ENCODE results near the gene MVB12B. TPM values are rescaled to one million over a fixed set of nuclear protein-coding genes. Genes with fewer than 3 reads are reported as not detected.

MVB12B gene
- total RNA-seq, 4 donors from 2014 or later = 15.7 to 27.3 (median 22.7) TPM

DNA sequence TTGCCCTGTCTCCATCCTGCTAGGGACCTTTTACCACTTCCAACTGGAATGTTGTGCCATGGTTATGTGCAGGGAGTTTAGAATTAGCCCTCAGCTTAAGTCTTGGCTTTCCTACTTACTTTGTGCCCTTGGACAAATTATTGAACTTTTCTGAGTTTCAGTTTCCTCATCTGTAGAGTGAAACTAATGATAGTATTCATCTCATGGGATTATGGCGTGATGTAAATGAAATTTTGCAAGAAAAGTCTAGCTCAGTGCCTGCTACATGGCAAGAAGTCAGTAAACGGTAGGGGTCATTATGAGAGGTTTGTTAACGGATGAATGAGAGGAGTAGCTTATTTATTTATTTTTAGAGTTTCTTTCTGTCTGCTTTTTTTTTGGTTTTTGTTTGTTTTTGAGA, 1.8 kb downstream of the MVB12B start:
- intact Hi-C loops (cut with DNase I; ENCODE audit: low total_unique reads) (no loop called here), in situ Hi-C loops (cut with MboI; ENCODE audit: low pct_ligation_motif_present in 1 of 4, low pct_unique_long_range_greater_than_20kb in 1 of 4, low sequenced_read_pairs in 3 of 4) (loop anchor here in 1 of 4 donors (10.0 kb wide), 1 partner anchor 56 kb away; no protein-coding TSS in a partner anchor)
- WGBS, 2 donors (ENCODE audit: low coverage in 1 of 2) = 73 to 85% methylated on average over 3 of the region's 3 CpGs
- Histone ChIP-seq H3K27me3 (no peaks in the 10 kb centered on the region), H3K27ac (peak overlapping the region; percentile 80 to 91 (median 82)), H3K4me3 (peak overlapping the region in 1 of 4 donors; percentile 3), H3K36me3 (no peaks in the 10 kb centered on the region), H3K4me1 (peaks cover 0 to 28% (median 16%) of the 10 kb centered on the region in 4 donors), H3K9me3 (peaks cover 9 to 12% of the 10 kb centered on the region in 2 donors)
- DNase-seq = no peak
- TF ChIP-seq EP300 (IDR thresholded peaks at IDR 0.05; ENCODE audit: low read depth) (no peak), POLR2A (IDR thresholded peaks at IDR 0.05) (no peak), POLR2AphosphoS5 (IDR thresholded peaks at IDR 0.05) (no peak)
- TF ChIP-seq, protein P1, sequence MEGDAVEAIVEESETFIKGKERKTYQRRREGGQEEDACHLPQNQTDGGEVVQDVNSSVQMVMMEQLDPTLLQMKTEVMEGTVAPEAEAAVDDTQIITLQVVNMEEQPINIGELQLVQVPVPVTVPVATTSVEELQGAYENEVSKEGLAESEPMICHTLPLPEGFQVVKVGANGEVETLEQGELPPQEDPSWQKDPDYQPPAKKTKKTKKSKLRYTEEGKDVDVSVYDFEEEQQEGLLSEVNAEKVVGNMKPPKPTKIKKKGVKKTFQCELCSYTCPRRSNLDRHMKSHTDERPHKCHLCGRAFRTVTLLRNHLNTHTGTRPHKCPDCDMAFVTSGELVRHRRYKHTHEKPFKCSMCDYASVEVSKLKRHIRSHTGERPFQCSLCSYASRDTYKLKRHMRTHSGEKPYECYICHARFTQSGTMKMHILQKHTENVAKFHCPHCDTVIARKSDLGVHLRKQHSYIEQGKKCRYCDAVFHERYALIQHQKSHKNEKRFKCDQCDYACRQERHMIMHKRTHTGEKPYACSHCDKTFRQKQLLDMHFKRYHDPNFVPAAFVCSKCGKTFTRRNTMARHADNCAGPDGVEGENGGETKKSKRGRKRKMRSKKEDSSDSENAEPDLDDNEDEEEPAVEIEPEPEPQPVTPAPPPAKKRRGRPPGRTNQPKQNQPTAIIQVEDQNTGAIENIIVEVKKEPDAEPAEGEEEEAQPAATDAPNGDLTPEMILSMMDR (IDR thresholded peaks at IDR 0.05) = no peak

DNA sequence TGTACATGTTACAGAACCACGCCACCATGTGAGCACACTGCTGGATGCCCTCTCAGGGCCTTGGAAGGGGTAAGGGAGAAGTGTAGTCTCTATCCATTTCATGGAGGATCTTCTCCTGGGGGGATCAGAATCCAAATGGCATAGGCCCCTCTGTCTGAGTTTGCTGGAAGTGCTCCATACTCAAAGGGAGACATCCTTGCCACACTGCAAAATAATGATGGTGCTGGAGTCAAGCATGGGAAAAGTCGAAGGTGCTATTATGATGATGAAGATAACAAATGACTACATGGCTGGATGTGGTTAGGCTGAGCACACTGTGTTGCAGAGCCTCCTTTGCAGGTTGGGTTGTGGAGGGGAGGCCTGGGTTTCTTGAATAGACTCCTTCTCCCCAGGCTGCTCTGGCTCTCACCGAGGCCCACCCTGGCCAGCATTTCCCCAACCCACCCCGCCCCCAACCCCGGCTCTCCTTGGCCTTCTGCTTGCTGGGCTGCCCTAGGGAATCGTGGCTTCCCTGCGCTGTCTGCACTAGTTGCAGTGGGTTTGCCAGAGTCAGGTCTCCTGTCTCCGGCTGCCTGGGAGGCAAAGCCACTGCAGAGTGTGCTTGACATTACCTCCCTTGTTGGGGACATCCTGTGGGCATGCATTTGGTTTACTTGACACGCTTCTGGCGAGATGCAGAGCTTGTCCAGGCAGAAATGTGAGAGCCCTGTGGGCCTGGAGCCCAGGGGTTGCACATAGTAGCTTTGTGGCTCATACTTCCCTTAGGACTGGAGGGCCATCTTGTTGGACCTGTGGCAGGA, 3.0 kb downstream of the MVB12B start:
- peak overlapping the region in 3 of 4 donors; percentile 2 to 81 (median 80) for H3K27ac ChIP-seq
- in situ Hi-C loops (cut with MboI; ENCODE audit: low pct_ligation_motif_present in 1 of 4, low pct_unique_long_range_greater_than_20kb in 1 of 4, low sequenced_read_pairs in 3 of 4) = loop anchor here in 1 of 4 donors (10.0 kb wide), 1 partner anchor 55 kb away; no protein-coding TSS in a partner anchor
- H3K9me3 ChIP-seq = peaks cover 2% of the 10 kb centered on the region in 2 donors
- 77 to 84% methylated on average over 2 to 9 of the region's 10 CpGs for WGBS, 2 donors (ENCODE audit: low coverage in 1 of 2)
- no peaks in the 10 kb centered on the region for H3K36me3 ChIP-seq
- no peaks in the 10 kb centered on the region for H3K27me3 ChIP-seq
- TF ChIP-seq POLR2AphosphoS5 (IDR thresholded peaks at IDR 0.05) (no peak), POLR2A (IDR thresholded peaks at IDR 0.05) (no peak), EP300 (IDR thresholded peaks at IDR 0.05; ENCODE audit: low read depth) (no peak)
- TF ChIP-seq, protein P1 (IDR thresholded peaks at IDR 0.05) = no peak
- intact Hi-C loops (cut with DNase I; ENCODE audit: low total_unique reads) = no loop called here
- DNase-seq = peak; percentile 27
- no peak overlapping the region for H3K4me3 ChIP-seq
- peaks cover 4 to 36% (median 24%) of the 10 kb centered on the region in 4 donors for H3K4me1 ChIP-seq

DNA sequence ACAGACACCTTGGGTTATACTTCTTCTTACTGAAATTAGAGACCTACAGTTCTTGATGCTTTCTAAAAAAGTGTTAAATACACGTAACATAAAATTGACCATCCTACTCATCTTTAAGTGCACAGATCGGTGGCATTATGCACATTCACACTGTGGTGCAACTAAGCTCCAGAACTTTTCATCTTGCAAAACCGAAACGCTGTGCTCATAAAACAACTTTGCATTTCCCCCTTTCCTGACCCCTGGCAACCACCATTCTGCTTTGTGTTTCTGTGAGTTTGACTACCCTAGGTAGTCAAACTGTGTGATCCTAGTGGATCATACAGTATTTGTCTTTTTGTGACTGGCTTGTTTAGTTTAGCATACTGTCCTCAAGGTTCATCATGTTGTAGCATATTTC, 3.9 kb downstream of the MVB12B start:
- H3K4me3 ChIP-seq = no peak overlapping the region
- H3K9me3 ChIP-seq = no peaks in the 10 kb centered on the region
- no peak for DNase-seq
- H3K36me3 ChIP-seq = no peaks in the 10 kb centered on the region
- TF ChIP-seq POLR2AphosphoS5 (IDR thresholded peaks at IDR 0.05) = no peak
- TF ChIP-seq, protein P1 (IDR thresholded peaks at IDR 0.05) = no peak
- TF ChIP-seq POLR2A (IDR thresholded peaks at IDR 0.05) = no peak
- TF ChIP-seq EP300 (IDR thresholded peaks at IDR 0.05; ENCODE audit: low read depth) = no peak
- no peak overlapping the region for H3K27ac ChIP-seq
- no peaks in the 10 kb centered on the region for H3K27me3 ChIP-seq
- H3K4me1 ChIP-seq = peaks cover 5 to 44% (median 26%) of the 10 kb centered on the region in 4 donors
- in situ Hi-C loops (cut with MboI; ENCODE audit: low pct_ligation_motif_present in 1 of 4, low pct_unique_long_range_greater_than_20kb in 1 of 4, low sequenced_read_pairs in 3 of 4) = no loop called here
- intact Hi-C loops (cut with DNase I; ENCODE audit: low total_unique reads) = no loop called here
- 76 to 80% methylated on average over 2 to 4 of the region's 4 CpGs for WGBS, 2 donors (ENCODE audit: low coverage in 1 of 2)

DNA sequence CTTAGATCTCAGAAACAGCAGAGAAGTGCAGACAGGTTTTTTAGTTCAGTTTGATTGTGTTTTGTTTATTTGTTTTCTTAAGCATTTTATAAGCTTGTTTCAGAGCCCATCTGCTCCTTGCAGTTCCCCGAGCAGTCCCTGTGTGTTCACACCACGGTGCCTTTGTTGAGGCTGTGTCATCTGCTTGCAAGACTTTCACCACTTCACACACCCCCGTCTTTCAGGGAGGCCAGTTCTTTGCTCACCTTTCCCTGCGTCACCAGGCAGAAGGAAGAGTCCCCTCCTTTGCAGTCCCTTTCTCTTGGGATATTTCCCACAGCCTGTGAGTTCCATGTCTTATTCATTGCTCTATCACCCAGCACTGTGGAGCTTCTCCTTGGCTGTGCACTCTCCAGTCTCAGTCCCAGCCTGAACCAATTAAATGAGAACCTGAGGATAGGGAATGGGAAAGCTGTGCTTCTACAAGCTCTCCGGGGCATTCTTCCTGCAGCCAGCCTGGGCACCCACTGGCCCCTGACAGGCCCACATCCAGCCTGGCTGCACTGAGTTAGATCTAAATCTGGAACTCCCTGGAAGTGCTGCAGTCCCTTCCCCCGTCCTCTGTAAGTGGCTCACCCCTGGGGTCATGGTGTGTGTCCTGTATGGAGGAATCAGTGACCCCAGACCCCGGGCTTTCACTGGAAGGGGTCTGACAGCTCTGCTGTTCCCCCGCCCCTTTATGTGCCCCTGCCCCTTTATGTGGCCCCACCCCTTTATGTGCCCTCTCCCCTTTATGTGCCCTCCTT, 5.5 kb downstream of the MVB12B start:
- 81 to 82% methylated on average over 2 to 8 of the region's 8 CpGs for WGBS, 2 donors (ENCODE audit: low coverage in 1 of 2)
- Histone ChIP-seq H3K9me3 (no peaks in the 10 kb centered on the region), H3K27ac (no peak overlapping the region), H3K27me3 (no peaks in the 10 kb centered on the region), H3K4me1 (peaks cover 5 to 37% (median 20%) of the 10 kb centered on the region in 4 donors), H3K36me3 (no peaks in the 10 kb centered on the region), H3K4me3 (no peak overlapping the region)
- TF ChIP-seq POLR2A (IDR thresholded peaks at IDR 0.05) (no peak), EP300 (IDR thresholded peaks at IDR 0.05; ENCODE audit: low read depth) (no peak), POLR2AphosphoS5 (IDR thresholded peaks at IDR 0.05) (no peak)
- TF ChIP-seq, protein P1 (IDR thresholded peaks at IDR 0.05) = no peak
- intact Hi-C loops (cut with DNase I; ENCODE audit: low total_unique reads) (no loop called here), in situ Hi-C loops (cut with MboI; ENCODE audit: low pct_ligation_motif_present in 1 of 4, low pct_unique_long_range_greater_than_20kb in 1 of 4, low sequenced_read_pairs in 3 of 4) (no loop called here)
- no peak for DNase-seq
